ENCODE data around the gene UBXN2A. TPM values are rescaled to one million over a fixed set of nuclear protein-coding genes. Genes with fewer than 3 reads are reported as not detected.

The UBXN2A gene
- total and polyA plus RNA-seq, 2 of the 8 experiments (the other 6 are each of a cell fraction or from before 2014, with no cell fraction given) = 3.6 to 20.4 TPM

- Histone ChIP-seq H3K56ac (replicated peaks; ENCODE audit: insufficient read length, low read depth, low read length) (no peak overlapping the region), H3K14ac (ENCODE audit: insufficient read length) (no peak overlapping the region), H3K4me1 (replicated peaks in 1 of 4; ENCODE audit: control insufficient read depth in 3 of 4, insufficient read depth in 4 of 4, low read length in 3 of 4) (no peaks in the 10 kb centered on the region), H2AK5ac (ENCODE audit: low read depth, low read length) (no peak overlapping the region), H4K20me1 (replicated peaks in 1 of 2; ENCODE audit: control insufficient read depth in 1 of 2, insufficient read depth in 2 of 2, low read length in 2 of 2) (peaks cover 3 to 6% of the 10 kb centered on the region in 2 experiments), H3K18ac (ENCODE audit: extremely low read depth, low read length) (no peak overlapping the region), H3K36me3 (ENCODE audit: control insufficient read depth in 2 of 4, insufficient read depth in 4 of 4, low read length in 3 of 4) (no peaks in the 10 kb centered on the region), H3K9me3 (ENCODE audit: insufficient read depth in 2 of 2, low read depth in 1 of 2, low read length in 1 of 2) (no peaks in the 10 kb centered on the region), H2BK15ac (ENCODE audit: low read length) (no peak overlapping the region), H3K27me3 (replicated peaks in 1 of 4; ENCODE audit: control insufficient read depth in 3 of 4, extremely low read depth in 1 of 4, insufficient read depth in 3 of 4, low read length in 3 of 4) (no peaks in the 10 kb centered on the region), H3K23me2 (ENCODE audit: low read depth, low read length) (no peaks in the 10 kb centered on the region), H2BK20ac (ENCODE audit: low read length) (no peak overlapping the region), H3K9ac (replicated peaks in 1 of 4; ENCODE audit: extremely low read depth in 1 of 4, low read depth in 3 of 4, low read length in 3 of 4) (no peak overlapping the region), H3K23ac (ENCODE audit: insufficient read length) (no peak overlapping the region), H4K91ac (replicated peaks; ENCODE audit: insufficient read length, low read length) (no peak overlapping the region), H3K4me3 (ENCODE audit: extremely low read depth in 1 of 4, insufficient read depth in 2 of 4, low read depth in 3 of 4, low read length in 4 of 4) (no peak overlapping the region), H4K8ac (ENCODE audit: extremely low read depth, insufficient read depth, low read length) (no peak overlapping the region), H3K27ac (ENCODE audit: low read depth, low read length) (no peak overlapping the region), H3K4me2 (ENCODE audit: insufficient read depth in 1 of 2, low read depth in 2 of 2, low read length in 2 of 2) (no peak overlapping the region), H2BK120ac (replicated peaks; ENCODE audit: low read depth, low read length) (no peak overlapping the region), H2BK12ac (ENCODE audit: low read depth, low read length) (no peak overlapping the region), H3K79me1 (ENCODE audit: low read depth, low read length) (no peaks in the 10 kb centered on the region; the same call in 1 of the 2 replicates), H4K5ac (ENCODE audit: insufficient read length, low read depth, low read length) (no peak overlapping the region), H3K79me2 (ENCODE audit: control insufficient read depth in 1 of 2, insufficient read depth in 2 of 2, low read length in 2 of 2) (peaks cover 0 to 62% of the 10 kb centered on the region in 2 experiments; a peak in 2 of 4 replicates), H2BK5ac (ENCODE audit: low read depth, low read length) (no peak overlapping the region), H2AFZ (ENCODE audit: low read length) (no peak overlapping the region), H3K4ac (replicated peaks; ENCODE audit: insufficient read length, low read depth, low read length) (no peak overlapping the region)
- FAIRE-seq (no peak), DNase-seq (ENCODE audit: low read depth in 1 of 2, low spot score in 2 of 2) (no peak)
- ChIA-PET POLR2A (ENCODE audit: partially characterized antibody) (no interaction called here), CTCF (ENCODE audit: partially characterized antibody) (no interaction called here)
- 93% methylated on average over 2 of the region's 2 CpGs; no CpG with 5 or more reads in 1 of the 2 experiments for WGBS, 2 experiments (ENCODE audit: extremely low coverage in 1 of 2, insufficient coverage in 1 of 2, insufficient read length in 1 of 2, insufficient replicate concordance in 2 of 2, low coverage in 1 of 2, low lambda C conversion rate in 2 of 2, missing lambda C conversion rate in 1 of 2)
- no peak for TF ChIP-seq CREB1 (IDR thresholded peaks at IDR 0.05)
- TF ChIP-seq ZNF274 (IDR thresholded peaks at IDR 0.05; ENCODE audit: borderline replicate concordance, extremely low read depth, low read length) = no peak
- no peak for TF ChIP-seq HDAC2 (IDR thresholded peaks at IDR 0.05; ENCODE audit: borderline replicate concordance in 1 of 2, low read depth in 2 of 2, low read length in 2 of 2)
- TF ChIP-seq SP2 (IDR thresholded peaks at IDR 0.05; ENCODE audit: low read length) = no peak
- TF ChIP-seq CBX5 (IDR thresholded peaks at IDR 0.05; ENCODE audit: low read depth, low read length) = no peak
- no peak for TF ChIP-seq EZH2 (IDR thresholded peaks at IDR 0.05; ENCODE audit: low read depth, low read length, severe bottlenecking)
- TF ChIP-seq GTF2F1 (IDR thresholded peaks at IDR 0.05; ENCODE audit: borderline replicate concordance, low read depth, low read length) = no peak
- TF ChIP-seq PHF8 (conservative IDR thresholded peaks at IDR 0.05; ENCODE audit: low read depth, low read length) = no peak
- no peak for TF ChIP-seq CTCF (IDR thresholded peaks at IDR 0.05; ENCODE audit: control extremely low read depth in 1 of 3, insufficient read depth in 1 of 3, low read depth in 1 of 3, low read length in 3 of 3)
- no peak for TF ChIP-seq CHD1 (IDR thresholded peaks at IDR 0.05; ENCODE audit: low read depth, low read length)
- TF ChIP-seq RAD21 (IDR thresholded peaks at IDR 0.05 in 1 of 2, conservative IDR thresholded peaks at IDR 0.05 in 1 of 2; ENCODE audit: low read depth in 2 of 2, low read length in 2 of 2) = no peak
These were observed 7.1 kb downstream of the UBXN2A start for GRCh38 chr2:23947350-23947749.

Measured in H1 (cell line).